ENCODE measurements around the gene TNIK. TPM values are rescaled to one million over a fixed set of nuclear protein-coding genes. Genes with fewer than 3 reads are reported as not detected.

Gene TNIK
- total and polyA plus RNA-seq, 2 of the 13 experiments (the other 11 are each of a cell fraction or from before 2014, with no cell fraction given), result 0.15 to 0.22 TPM

DNA sequence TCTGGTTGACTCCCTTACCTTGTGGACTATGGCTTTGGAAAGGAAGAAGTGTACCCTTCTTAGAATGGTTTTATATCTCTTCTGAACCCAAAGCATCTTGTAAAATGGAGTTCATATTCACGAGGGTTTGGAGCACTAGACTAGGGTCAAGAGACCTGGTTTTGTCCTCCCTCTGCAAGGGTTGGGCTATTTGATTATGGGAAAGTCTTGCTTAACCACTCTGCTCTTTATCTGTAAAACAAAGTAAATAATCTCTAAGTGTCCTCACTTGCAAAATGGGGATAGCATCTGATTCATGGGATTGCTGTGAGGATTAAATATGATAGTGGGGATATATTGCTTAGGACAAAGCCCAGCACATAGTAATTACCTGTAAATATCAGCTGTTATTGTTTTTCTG, 415.8 kb downstream of the TNIK start (continued):
- TF ChIP-seq RERE (CRISPR knock-in tag; IDR thresholded peaks at IDR 0.05; ENCODE audit: low read depth), result no peak
- peak; percentile 75 for TF ChIP-seq NCOA2 (CRISPR knock-in tag; IDR thresholded peaks at IDR 0.05)
- TF ChIP-seq SOX13 (IDR thresholded peaks at IDR 0.05), result peak; percentile 30; the same call in 1 of the 2 replicates
- TF ChIP-seq SOX13 (CRISPR knock-in tag; conservative IDR thresholded peaks at IDR 0.05 in 1 of 2, IDR thresholded peaks at IDR 0.05 in 1 of 2), result peak in 1 of 2 experiments; percentile 89; a peak in 2 of 4 replicates
- TF ChIP-seq DRAP1 (CRISPR knock-in tag; IDR thresholded peaks at IDR 0.05), result no peak
- no peak for TF ChIP-seq KLF9 (CRISPR knock-in tag; IDR thresholded peaks at IDR 0.05; ENCODE audit: low read depth)
- TF ChIP-seq, protein P1, sequence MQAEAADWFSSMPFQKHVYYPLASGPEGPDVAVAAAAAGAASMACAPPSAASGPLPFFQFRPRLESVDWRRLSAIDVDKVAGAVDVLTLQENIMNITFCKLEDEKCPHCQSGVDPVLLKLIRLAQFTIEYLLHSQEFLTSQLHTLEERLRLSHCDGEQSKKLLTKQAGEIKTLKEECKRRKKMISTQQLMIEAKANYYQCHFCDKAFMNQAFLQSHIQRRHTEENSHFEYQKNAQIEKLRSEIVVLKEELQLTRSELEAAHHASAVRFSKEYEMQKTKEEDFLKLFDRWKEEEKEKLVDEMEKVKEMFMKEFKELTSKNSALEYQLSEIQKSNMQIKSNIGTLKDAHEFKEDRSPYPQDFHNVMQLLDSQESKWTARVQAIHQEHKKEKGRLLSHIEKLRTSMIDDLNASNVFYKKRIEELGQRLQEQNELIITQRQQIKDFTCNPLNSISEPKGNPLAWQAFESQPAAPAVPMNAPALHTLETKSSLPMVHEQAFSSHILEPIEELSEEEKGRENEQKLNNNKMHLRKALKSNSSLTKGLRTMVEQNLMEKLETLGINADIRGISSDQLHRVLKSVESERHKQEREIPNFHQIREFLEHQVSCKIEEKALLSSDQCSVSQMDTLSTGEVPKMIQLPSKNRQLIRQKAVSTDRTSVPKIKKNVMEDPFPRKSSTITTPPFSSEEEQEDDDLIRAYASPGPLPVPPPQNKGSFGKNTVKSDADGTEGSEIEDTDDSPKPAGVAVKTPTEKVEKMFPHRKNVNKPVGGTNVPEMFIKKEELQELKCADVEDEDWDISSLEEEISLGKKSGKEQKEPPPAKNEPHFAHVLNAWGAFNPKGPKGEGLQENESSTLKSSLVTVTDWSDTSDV (CRISPR knock-in tag; IDR thresholded peaks at IDR 0.05), result no peak
- TF ChIP-seq HDAC2 (CRISPR knock-in tag; IDR thresholded peaks at IDR 0.05), result peak; percentile 30; the same call in 1 of the 2 replicates
- TF ChIP-seq ZNF292 (CRISPR knock-in tag; IDR thresholded peaks at IDR 0.05; ENCODE audit: borderline replicate concordance, low read depth), result no peak
- no peak for TF ChIP-seq SMAD1 (CRISPR knock-in tag; IDR thresholded peaks at IDR 0.05; ENCODE audit: borderline replicate concordance, low read depth)
- TF ChIP-seq RBM39 (IDR thresholded peaks at IDR 0.05; ENCODE audit: low read depth, low read length, poor library complexity, severe bottlenecking), result no peak
- no peak for TF ChIP-seq ZNF703 (CRISPR knock-in tag; IDR thresholded peaks at IDR 0.05; ENCODE audit: borderline replicate concordance)
- TF ChIP-seq JUNB (CRISPR knock-in tag; IDR thresholded peaks at IDR 0.05; ENCODE audit: borderline replicate concordance), result no peak
- TF ChIP-seq FOXK1 (CRISPR knock-in tag; IDR thresholded peaks at IDR 0.05; ENCODE audit: borderline replicate concordance, low read depth), result no peak
- peak; percentile 15 for TF ChIP-seq ZEB1 (IDR thresholded peaks at IDR 0.05; ENCODE audit: insufficient replicate concordance, low read depth)
- no peak for TF ChIP-seq CENPX (CRISPR knock-in tag; IDR thresholded peaks at IDR 0.05)
- TF ChIP-seq TOE1 (CRISPR knock-in tag; IDR thresholded peaks at IDR 0.05), result no peak
- TF ChIP-seq SOX5 (CRISPR knock-in tag; IDR thresholded peaks at IDR 0.05; ENCODE audit: borderline replicate concordance), result peak; percentile 70; the same call in 1 of the 2 replicates
- TF ChIP-seq ZBTB8A (CRISPR knock-in tag; IDR thresholded peaks at IDR 0.05; ENCODE audit: borderline replicate concordance, low read depth), result no peak
- no peak for TF ChIP-seq ZSCAN29 (CRISPR knock-in tag; conservative IDR thresholded peaks at IDR 0.05)

Measured in HepG2 (cell line).